Liver (tissue), 9 donors: ENCODE data around the gene ITGA11. TPM values are rescaled to one million over a fixed set of nuclear protein-coding genes. Genes with fewer than 3 reads are reported as not detected.

Experiments used
- DNase-seq: peaks from one replicate; pipeline ENCODE4 v3.0.0-alpha.2; 2017; ENCODE audit warnings: low spot score
- H3K27ac ChIP-seq, 2 donors: one replicate each; pipeline ENCODE4 v1.7.0; 2013; ENCODE audit warnings: inconsistent platforms in 2 of 2, low read length in 2 of 2, control low read depth in 1 of 2, low read depth in 1 of 2, mild to moderate bottlenecking in 1 of 2
- H3K27me3 ChIP-seq, 4 donors: one replicate each; pipeline versions ENCODE4 v1.6.1 to v1.7.0; 2013; ENCODE audit warnings: low read length in 3 of 4, inconsistent platforms in 1 of 4, mild to moderate bottlenecking in 1 of 4, moderate library complexity in 1 of 4; ENCODE audit not compliant: control insufficient read depth in 4 of 4, insufficient read depth in 4 of 4
- H3K36me3 ChIP-seq, 4 donors: one replicate each; pipeline versions ENCODE4 v1.6.1 to v1.7.0; 2013; ENCODE audit warnings: low read length in 3 of 4, mild to moderate bottlenecking in 3 of 4, low read depth in 1 of 4, moderate library complexity in 1 of 4; ENCODE audit not compliant: control insufficient read depth in 4 of 4, insufficient read depth in 3 of 4
- H3K4me1 ChIP-seq, 4 donors: one replicate each; pipeline versions ENCODE4 v1.6.1 to v1.7.0; 2013; ENCODE audit warnings: low read length in 3 of 4, mild to moderate bottlenecking in 3 of 4, moderate library complexity in 1 of 4; ENCODE audit not compliant: control insufficient read depth in 4 of 4, insufficient read depth in 4 of 4
- H3K4me3 ChIP-seq, 3 donors: one replicate each; pipeline versions ENCODE4 v1.6.1 to v1.7.0; 2013; ENCODE audit warnings: low read length in 3 of 3, control low read depth in 1 of 3, low read depth in 1 of 3, mild to moderate bottlenecking in 1 of 3
- H3K9ac ChIP-seq, 2 donors: one replicate each; pipeline ENCODE4 v1.7.0; 2013; ENCODE audit warnings: low read length in 2 of 2, mild to moderate bottlenecking in 2 of 2, moderate library complexity in 2 of 2, control low read depth in 1 of 2, low read depth in 1 of 2
- H3K9me3 ChIP-seq, 4 donors: one replicate each; pipeline versions ENCODE4 v1.6.1 to v1.7.0; 2013; ENCODE audit warnings: low read length in 3 of 4; ENCODE audit not compliant: control insufficient read depth in 4 of 4
- EGR1 ChIP-seq, 2 donors: IDR thresholded peaks; 2 replicates each; pipeline ENCODE4 v1.6.1; 2016 to 2018; ENCODE audit warnings: antibody characterized with exemption in 2 of 2, low read depth in 2 of 2
- FOXA1 ChIP-seq: IDR thresholded peaks from 2 replicates; pipeline ENCODE4 v1.6.1; 2016; ENCODE audit warnings: antibody characterized with exemption
- FOXA2 ChIP-seq: IDR thresholded peaks from 2 replicates; pipeline ENCODE4 v1.6.1; 2016; ENCODE audit warnings: antibody characterized with exemption
- GABPA ChIP-seq, 2 donors: IDR thresholded peaks in 1 of 2; conservative IDR thresholded peaks in 1 of 2; 2 replicates each; pipeline ENCODE4 v1.6.1; 2016; ENCODE audit warnings: antibody characterized with exemption in 2 of 2, mild to moderate bottlenecking in 1 of 2, moderate library complexity in 1 of 2
- HNF4A ChIP-seq, 2 donors: conservative IDR thresholded peaks; 2 replicates each; pipeline ENCODE4 v1.6.1; 2016; ENCODE audit warnings: antibody characterized with exemption in 2 of 2, mild to moderate bottlenecking in 2 of 2
- NR2F2 ChIP-seq: IDR thresholded peaks from 2 replicates; pipeline ENCODE4 v1.6.1; 2016; ENCODE audit warnings: antibody characterized with exemption
- RAD21 ChIP-seq, 2 donors: IDR thresholded peaks; 2 replicates each; pipeline ENCODE4 v1.6.1; 2016; ENCODE audit warnings: antibody characterized with exemption in 2 of 2, mild to moderate bottlenecking in 2 of 2
- SP1 ChIP-seq: IDR thresholded peaks from 2 replicates; pipeline ENCODE4 v1.6.1; 2018; ENCODE audit warnings: antibody characterized with exemption, mild to moderate bottlenecking
- TAF1 ChIP-seq: conservative IDR thresholded peaks from 2 replicates; pipeline ENCODE4 v1.6.1; 2016; ENCODE audit warnings: antibody characterized with exemption, mild to moderate bottlenecking
- YY1 ChIP-seq: IDR thresholded peaks from 2 replicates; pipeline ENCODE4 v1.6.1; 2016; ENCODE audit warnings: antibody characterized with exemption, mild to moderate bottlenecking
- WGBS: extraction: QIAGEN DNeasy Blood & Tissue Kit; methylation state at CpG from one replicate; pipeline ENCODE4 v1.1.7; 2013; 5-methylcytosine and 5-hydroxymethylcytosine counted together
- polyA plus RNA-seq, 2 donors: library from polyadenylated mRNA; stranded (reverse) in 1 of 2; unstranded in 1 of 2; fragments of 200-250 nt in 1 of 2; fragments of >200 nt in 1 of 2; fragmentation: Nextera tagmentation in 1 of 2; extraction: Ambion mirVana in 1 of 2; gene quantifications; one replicate each; pipeline versions ENCODE4 v1.2.1 to v1.2.3, GENCODE V29; 2013 to 2015
- total RNA-seq, 2 donors: library from RNA; depleted of rRNA; stranded (reverse); fragments of >200 nt; gene quantifications; one replicate each; pipeline ENCODE4 v1.2.3, GENCODE V29; 2014
- TF ChIP-seq, protein P1 (sequence below): IDR thresholded peaks from 2 replicates; pipeline ENCODE4 v1.6.1; 2016; ENCODE audit warnings: antibody characterized with exemption
- TF ChIP-seq, protein P2 (sequence below): IDR thresholded peaks from 2 replicates; pipeline ENCODE4 v1.6.1; 2016; ENCODE audit warnings: antibody characterized with exemption, mild to moderate bottlenecking
- TF ChIP-seq, protein P3 (sequence below): fragments of 150-350 bp; IDR thresholded peaks from 2 replicates; pipeline ENCODE4 v1.5.1; 2017; ENCODE audit warnings: improper control_type of control experiment, low read depth, low read length; ENCODE audit not compliant: missing input control
- TF ChIP-seq, protein P4 (sequence below): IDR thresholded peaks from 2 replicates; pipeline ENCODE4 v1.6.1; 2016; ENCODE audit warnings: antibody characterized with exemption
- TF ChIP-seq, protein P5 (sequence below): IDR thresholded peaks from 2 replicates; pipeline ENCODE4 v1.6.1; 2016; ENCODE audit warnings: antibody characterized with exemption
- donor health status: healthy.
- donor health status: healthy.
- donor health status: healthy.
- donor health status: healthy.
- donor health status: healthy.

Gene ITGA11
- total and polyA plus RNA-seq, 4 donors, result 0.32 to 1.0 (median 0.67) TPM

DNA sequence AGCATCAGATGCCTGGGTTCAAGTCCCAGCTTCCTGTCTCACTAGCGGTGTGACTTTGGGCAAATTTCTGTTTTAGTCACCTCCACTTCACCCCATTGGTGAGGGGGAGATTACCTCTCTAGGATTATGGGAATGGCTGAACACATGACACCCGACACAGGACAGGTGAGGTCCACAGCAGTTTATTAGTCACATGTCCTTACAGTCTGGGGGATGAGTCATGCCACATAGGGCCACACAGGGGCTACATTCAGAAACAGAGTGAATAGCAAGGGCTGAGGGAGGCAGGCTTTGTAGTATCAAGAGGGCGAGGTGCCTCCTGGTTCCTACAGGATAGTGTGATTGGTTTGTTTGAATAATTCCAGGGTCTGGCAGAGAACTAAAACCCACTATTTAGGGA, 15.2 kb upstream of the ITGA11 start:
- no peak for DNase-seq
- no peak overlapping the region for H3K9ac ChIP-seq
- no peaks in the 10 kb centered on the region for H3K36me3 ChIP-seq
- H3K27ac ChIP-seq, result no peak overlapping the region
- WGBS, result 86% methylated on average over 3 of the region's 3 CpGs
- TF ChIP-seq, protein P1, sequence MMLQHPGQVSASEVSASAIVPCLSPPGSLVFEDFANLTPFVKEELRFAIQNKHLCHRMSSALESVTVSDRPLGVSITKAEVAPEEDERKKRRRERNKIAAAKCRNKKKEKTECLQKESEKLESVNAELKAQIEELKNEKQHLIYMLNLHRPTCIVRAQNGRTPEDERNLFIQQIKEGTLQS, result no peak
- TF ChIP-seq FOXA1 (no peak), FOXA2 (no peak), EGR1 (IDR thresholded peaks at IDR 0.05; ENCODE audit: low read depth in 2 of 2) (no peak), HNF4A (conservative IDR thresholded peaks at IDR 0.05) (no peak), SP1 (no peak), YY1 (no peak)
- TF ChIP-seq, protein P2, sequence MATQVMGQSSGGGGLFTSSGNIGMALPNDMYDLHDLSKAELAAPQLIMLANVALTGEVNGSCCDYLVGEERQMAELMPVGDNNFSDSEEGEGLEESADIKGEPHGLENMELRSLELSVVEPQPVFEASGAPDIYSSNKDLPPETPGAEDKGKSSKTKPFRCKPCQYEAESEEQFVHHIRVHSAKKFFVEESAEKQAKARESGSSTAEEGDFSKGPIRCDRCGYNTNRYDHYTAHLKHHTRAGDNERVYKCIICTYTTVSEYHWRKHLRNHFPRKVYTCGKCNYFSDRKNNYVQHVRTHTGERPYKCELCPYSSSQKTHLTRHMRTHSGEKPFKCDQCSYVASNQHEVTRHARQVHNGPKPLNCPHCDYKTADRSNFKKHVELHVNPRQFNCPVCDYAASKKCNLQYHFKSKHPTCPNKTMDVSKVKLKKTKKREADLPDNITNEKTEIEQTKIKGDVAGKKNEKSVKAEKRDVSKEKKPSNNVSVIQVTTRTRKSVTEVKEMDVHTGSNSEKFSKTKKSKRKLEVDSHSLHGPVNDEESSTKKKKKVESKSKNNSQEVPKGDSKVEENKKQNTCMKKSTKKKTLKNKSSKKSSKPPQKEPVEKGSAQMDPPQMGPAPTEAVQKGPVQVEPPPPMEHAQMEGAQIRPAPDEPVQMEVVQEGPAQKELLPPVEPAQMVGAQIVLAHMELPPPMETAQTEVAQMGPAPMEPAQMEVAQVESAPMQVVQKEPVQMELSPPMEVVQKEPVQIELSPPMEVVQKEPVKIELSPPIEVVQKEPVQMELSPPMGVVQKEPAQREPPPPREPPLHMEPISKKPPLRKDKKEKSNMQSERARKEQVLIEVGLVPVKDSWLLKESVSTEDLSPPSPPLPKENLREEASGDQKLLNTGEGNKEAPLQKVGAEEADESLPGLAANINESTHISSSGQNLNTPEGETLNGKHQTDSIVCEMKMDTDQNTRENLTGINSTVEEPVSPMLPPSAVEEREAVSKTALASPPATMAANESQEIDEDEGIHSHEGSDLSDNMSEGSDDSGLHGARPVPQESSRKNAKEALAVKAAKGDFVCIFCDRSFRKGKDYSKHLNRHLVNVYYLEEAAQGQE, result no peak
- TF ChIP-seq, protein P3, sequence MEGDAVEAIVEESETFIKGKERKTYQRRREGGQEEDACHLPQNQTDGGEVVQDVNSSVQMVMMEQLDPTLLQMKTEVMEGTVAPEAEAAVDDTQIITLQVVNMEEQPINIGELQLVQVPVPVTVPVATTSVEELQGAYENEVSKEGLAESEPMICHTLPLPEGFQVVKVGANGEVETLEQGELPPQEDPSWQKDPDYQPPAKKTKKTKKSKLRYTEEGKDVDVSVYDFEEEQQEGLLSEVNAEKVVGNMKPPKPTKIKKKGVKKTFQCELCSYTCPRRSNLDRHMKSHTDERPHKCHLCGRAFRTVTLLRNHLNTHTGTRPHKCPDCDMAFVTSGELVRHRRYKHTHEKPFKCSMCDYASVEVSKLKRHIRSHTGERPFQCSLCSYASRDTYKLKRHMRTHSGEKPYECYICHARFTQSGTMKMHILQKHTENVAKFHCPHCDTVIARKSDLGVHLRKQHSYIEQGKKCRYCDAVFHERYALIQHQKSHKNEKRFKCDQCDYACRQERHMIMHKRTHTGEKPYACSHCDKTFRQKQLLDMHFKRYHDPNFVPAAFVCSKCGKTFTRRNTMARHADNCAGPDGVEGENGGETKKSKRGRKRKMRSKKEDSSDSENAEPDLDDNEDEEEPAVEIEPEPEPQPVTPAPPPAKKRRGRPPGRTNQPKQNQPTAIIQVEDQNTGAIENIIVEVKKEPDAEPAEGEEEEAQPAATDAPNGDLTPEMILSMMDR, result no peak
- TF ChIP-seq, protein P4, sequence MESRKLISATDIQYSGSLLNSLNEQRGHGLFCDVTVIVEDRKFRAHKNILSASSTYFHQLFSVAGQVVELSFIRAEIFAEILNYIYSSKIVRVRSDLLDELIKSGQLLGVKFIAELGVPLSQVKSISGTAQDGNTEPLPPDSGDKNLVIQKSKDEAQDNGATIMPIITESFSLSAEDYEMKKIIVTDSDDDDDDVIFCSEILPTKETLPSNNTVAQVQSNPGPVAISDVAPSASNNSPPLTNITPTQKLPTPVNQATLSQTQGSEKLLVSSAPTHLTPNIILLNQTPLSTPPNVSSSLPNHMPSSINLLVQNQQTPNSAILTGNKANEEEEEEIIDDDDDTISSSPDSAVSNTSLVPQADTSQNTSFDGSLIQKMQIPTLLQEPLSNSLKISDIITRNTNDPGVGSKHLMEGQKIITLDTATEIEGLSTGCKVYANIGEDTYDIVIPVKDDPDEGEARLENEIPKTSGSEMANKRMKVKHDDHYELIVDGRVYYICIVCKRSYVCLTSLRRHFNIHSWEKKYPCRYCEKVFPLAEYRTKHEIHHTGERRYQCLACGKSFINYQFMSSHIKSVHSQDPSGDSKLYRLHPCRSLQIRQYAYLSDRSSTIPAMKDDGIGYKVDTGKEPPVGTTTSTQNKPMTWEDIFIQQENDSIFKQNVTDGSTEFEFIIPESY, result no peak
- H3K4me1 ChIP-seq, result no peaks in the 10 kb centered on the region
- peaks cover 0 to 8% (median under 1%) of the 10 kb centered on the region in 4 donors for H3K27me3 ChIP-seq
- no peak overlapping the region for H3K4me3 ChIP-seq
- H3K9me3 ChIP-seq, result no peaks in the 10 kb centered on the region

DNA sequence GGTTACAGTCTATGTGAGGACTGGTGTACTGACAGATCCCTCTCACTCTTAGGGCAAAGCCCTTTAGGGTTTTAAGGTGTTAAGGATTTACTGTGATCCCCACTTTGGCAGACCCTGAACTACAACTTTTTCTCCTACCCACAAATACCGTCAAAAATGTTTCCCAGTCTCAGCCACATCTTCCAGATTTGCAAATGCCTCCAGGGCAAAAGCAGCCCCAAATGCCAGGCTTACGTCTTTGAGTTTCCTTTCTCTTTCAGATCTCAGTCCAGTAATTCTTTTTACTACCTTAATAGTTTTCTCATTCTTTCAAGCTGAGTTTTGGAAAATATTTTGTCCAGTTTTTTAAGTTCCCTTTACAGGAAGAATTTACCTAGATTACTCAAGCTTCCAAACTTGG, 13.4 kb upstream of the ITGA11 start:
- Histone ChIP-seq H3K4me3 (no peak overlapping the region), H3K9me3 (no peaks in the 10 kb centered on the region), H3K27me3 (peaks cover 0 to 8% (median under 1%) of the 10 kb centered on the region in 4 donors), H3K36me3 (no peaks in the 10 kb centered on the region), H3K4me1 (no peaks in the 10 kb centered on the region), H3K9ac (no peak overlapping the region), H3K27ac (no peak overlapping the region)
- no peak for DNase-seq
- 85% methylated on average over 2 of the region's 2 CpGs for WGBS
- TF ChIP-seq SP1 (no peak), RAD21 (IDR thresholded peaks at IDR 0.05) (no peak), GABPA (IDR thresholded peaks at IDR 0.05 in 1 of 2, conservative IDR thresholded peaks at IDR 0.05 in 1 of 2) (no peak), YY1 (no peak), EGR1 (IDR thresholded peaks at IDR 0.05; ENCODE audit: low read depth in 2 of 2) (no peak), HNF4A (conservative IDR thresholded peaks at IDR 0.05) (no peak), TAF1 (no peak), NR2F2 (no peak), FOXA1 (no peak)
- TF ChIP-seq, protein P5, sequence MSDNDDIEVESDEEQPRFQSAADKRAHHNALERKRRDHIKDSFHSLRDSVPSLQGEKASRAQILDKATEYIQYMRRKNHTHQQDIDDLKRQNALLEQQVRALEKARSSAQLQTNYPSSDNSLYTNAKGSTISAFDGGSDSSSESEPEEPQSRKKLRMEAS, result no peak
- TF ChIP-seq, protein P2, result no peak
- TF ChIP-seq, protein P4, result no peak
- TF ChIP-seq, protein P1, result no peak
